Pancreas (tissue), 10 donors: Measurements from ENCODE around the gene ENTR1. TPM values are rescaled to one million over a fixed set of nuclear protein-coding genes. Genes with fewer than 3 reads are reported as not detected.

ENCODE experiments used
- ATAC-seq, 4 donors: fragments of 200-7000 bp; cut with Tn5 transposase; one replicate each; pipeline versions ENCODE4 v1.8.0 to v1.9.1; 2020; ENCODE audit warnings: mild to moderate bottlenecking in 4 of 4, moderate library complexity in 4 of 4
- DNase-seq, 6 donors: peaks; one replicate each; pipeline ENCODE4 v3.0.0-alpha.2; 2020
- FAIRE-seq: peaks from 2 replicates; lab custom pipeline; 2012; peaks lifted over from hg19 to GRCh38; lab: Jason Lieb, UNC
- H3K27ac ChIP-seq, 4 donors: fragments of 200-600 bp; sonication (generic); 1 replicate in 3 of 4; 2 replicates in 1 of 4; pipeline versions ENCODE4 v1.5.0 to v1.8.0; 2020
- H3K27me3 ChIP-seq, 4 donors: fragments of 200-600 bp; one replicate each; pipeline ENCODE4 v1.8.0; 2021
- H3K36me3 ChIP-seq, 3 donors: fragments of 200-600 bp; sonication (generic) in 1 of 3; one replicate each; pipeline versions ENCODE4 v1.5.0 to v1.8.0; 2020 to 2021
- H3K4me1 ChIP-seq, 3 donors: fragments of 200-600 bp; one replicate each; pipeline ENCODE4 v1.8.0; 2021
- H3K4me3 ChIP-seq, 4 donors: fragments of 200-600 bp; sonication (generic) in 2 of 4; one replicate each; pipeline versions ENCODE4 v1.5.0 to v1.8.0; 2020 to 2021
- H3K9me3 ChIP-seq, 4 donors: fragments of 200-600 bp; one replicate each; pipeline ENCODE4 v1.8.0; 2021
- WGBS, 2 donors: extraction: QIAGEN DNeasy Blood & Tissue Kit; methylation state at CpG; one replicate each; pipeline ENCODE4 v1.1.7; 2013; 5-methylcytosine and 5-hydroxymethylcytosine counted together
- intact Hi-C, 3 donors: fragments of 100-400 bp; cut with DNase I; formaldehyde crosslinking; loops; one replicate each; pipeline versions ENCODE4 v1.11.1 to v1.14.2; 2022
- polyA plus RNA-seq, 2 donors: library from polyadenylated mRNA; stranded (reverse); fragments of 200-250 nt; gene quantifications; one replicate each; pipeline ENCODE4 v1.2.3, GENCODE V29; 2013
- total RNA-seq, 6 donors: library from RNA; stranded (reverse); fragmentation: NEBNext Ultra II Directional in 4 of 6; extraction: Animal tissue kit (Norgen Biotek cat#: 25700) in 4 of 6; gene quantifications; one replicate each; pipeline versions ENCODE4 v1.2.1 to v1.2.4, GENCODE V29; 2021 to 2023
- TF ChIP-seq, protein P1 (sequence below), 4 donors: fragments of 200-600 bp; sonication (generic) in 3 of 4; IDR thresholded peaks; one replicate each; pipeline versions ENCODE4 v1.5.0 to v1.8.0; 2021; ENCODE audit warnings: antibody characterized with exemption in 4 of 4
- donor health status: healthy with polysubstance abuse.
- donor health status: DM: no; HTN: no; CAD: no; lungs with moderate emphysema.
- donor health status: DM: no; HTN: no; CAD: no.
- donor health status: control.
- donor health status: control.
- donor health status: Bipolar disorder and iron deficiency.
- donor health status: DM: yes; HTN: yes; CAD: no.
- donor health status: DM: no; HTN: no; CAD: no.
- donor health status: DM: no; HTN: no; CAD: no.
- donor health status: DM: yes; HTN: yes; CAD: no.

ENTR1 gene
- total and polyA plus RNA-seq, 8 donors, result 13.8 to 36.6 (median 22.2) TPM

DNA sequence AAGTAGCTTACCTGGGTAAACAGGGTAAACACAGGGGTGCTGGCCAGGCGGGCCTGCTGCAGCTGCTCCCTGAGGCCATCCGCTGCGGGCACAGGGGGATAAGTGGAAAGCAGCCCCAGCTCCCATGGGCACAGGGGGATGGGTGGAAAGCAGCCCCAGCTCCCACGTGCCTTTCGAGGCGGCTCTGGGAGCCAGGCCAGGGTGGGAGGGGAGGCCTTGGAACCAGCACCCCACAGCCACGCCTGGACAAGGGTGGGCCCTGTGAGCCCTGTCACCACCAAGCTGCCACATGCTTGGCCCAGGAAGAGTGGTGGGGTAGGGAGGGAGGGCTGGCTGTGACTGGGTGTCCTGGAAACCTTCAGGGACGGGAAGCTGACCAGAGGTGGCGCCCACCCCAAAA is 29.1 kb downstream of the ENTR1 start:
- Histone ChIP-seq H3K36me3 (peaks cover 0 to 37% (median 4%) of the 10 kb centered on the region in 3 donors), H3K4me3 (no peak overlapping the region), H3K27me3 (no peaks in the 10 kb centered on the region), H3K9me3 (no peaks in the 10 kb centered on the region), H3K27ac (no peak overlapping the region), H3K4me1 (no peaks in the 10 kb centered on the region)
- DNase-seq (no peak), ATAC-seq (no peak), FAIRE-seq (no peak)
- TF ChIP-seq, protein P1, sequence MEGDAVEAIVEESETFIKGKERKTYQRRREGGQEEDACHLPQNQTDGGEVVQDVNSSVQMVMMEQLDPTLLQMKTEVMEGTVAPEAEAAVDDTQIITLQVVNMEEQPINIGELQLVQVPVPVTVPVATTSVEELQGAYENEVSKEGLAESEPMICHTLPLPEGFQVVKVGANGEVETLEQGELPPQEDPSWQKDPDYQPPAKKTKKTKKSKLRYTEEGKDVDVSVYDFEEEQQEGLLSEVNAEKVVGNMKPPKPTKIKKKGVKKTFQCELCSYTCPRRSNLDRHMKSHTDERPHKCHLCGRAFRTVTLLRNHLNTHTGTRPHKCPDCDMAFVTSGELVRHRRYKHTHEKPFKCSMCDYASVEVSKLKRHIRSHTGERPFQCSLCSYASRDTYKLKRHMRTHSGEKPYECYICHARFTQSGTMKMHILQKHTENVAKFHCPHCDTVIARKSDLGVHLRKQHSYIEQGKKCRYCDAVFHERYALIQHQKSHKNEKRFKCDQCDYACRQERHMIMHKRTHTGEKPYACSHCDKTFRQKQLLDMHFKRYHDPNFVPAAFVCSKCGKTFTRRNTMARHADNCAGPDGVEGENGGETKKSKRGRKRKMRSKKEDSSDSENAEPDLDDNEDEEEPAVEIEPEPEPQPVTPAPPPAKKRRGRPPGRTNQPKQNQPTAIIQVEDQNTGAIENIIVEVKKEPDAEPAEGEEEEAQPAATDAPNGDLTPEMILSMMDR (IDR thresholded peaks at IDR 0.05), result no peak
- WGBS, 2 donors, result 88 to 89% methylated on average over 9 of the region's 9 CpGs
- intact Hi-C loops, result no loop called here

DNA sequence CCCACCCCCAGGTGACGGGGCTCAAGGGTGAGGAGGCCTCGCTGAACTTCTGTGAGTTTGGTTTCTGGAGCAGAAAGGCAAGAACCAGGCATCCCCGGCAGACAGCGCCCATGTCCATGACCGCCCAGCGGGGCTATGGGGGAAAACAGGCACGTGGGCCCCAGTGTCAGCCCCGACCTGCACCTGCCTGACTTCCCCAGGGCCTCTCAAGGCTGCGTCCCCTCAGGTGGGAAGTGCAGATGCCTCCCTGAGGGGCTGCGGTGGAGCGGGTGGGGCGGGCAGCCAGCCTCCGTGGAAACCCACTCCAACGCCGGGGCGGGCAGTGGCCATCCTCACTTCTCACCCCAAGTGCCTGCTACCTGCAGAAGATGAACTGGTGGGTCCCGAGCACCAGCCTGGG is 30.0 kb downstream of the ENTR1 start:
- H3K27me3 ChIP-seq, result no peaks in the 10 kb centered on the region
- peaks cover 0 to 37% (median 4%) of the 10 kb centered on the region in 3 donors for H3K36me3 ChIP-seq
- no peak for DNase-seq
- WGBS, 2 donors, result 93 to 94% methylated on average over 17 of the region's 17 CpGs
- no peak overlapping the region for H3K27ac ChIP-seq
- FAIRE-seq, result no peak
- intact Hi-C loops, result no loop called here
- H3K4me1 ChIP-seq, result no peaks in the 10 kb centered on the region
- no peak overlapping the region for H3K4me3 ChIP-seq
- no peak for ATAC-seq
- TF ChIP-seq, protein P1 (IDR thresholded peaks at IDR 0.05), result no peak
- no peaks in the 10 kb centered on the region for H3K9me3 ChIP-seq

DNA sequence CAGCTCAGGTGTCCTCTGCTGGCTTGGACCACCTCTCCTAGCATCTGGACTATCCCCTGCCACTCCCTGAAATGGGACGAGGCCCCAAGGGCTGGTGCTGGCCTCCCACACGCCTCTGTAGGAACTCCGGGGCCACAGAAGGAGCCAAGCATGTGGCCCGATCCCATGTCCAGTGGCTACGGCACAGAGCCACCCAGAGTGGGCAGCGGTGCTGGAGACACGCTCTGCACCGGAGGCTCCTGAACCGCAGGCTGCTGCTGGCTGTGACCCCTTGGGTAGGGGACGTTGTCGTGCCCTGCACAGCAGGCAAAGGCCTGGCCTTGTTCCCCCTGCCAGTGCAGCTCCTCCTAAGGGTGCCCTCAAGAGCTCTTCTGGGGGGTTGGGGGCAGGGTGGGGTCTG is 30.5 kb downstream of the ENTR1 start:
- TF ChIP-seq, protein P1 (IDR thresholded peaks at IDR 0.05), result no peak
- ATAC-seq (no peak), FAIRE-seq (no peak), DNase-seq (no peak)
- intact Hi-C loops, result no loop called here
- Histone ChIP-seq H3K27me3 (no peaks in the 10 kb centered on the region), H3K36me3 (peaks cover 0 to 37% (median 4%) of the 10 kb centered on the region in 3 donors), H3K4me1 (no peaks in the 10 kb centered on the region), H3K4me3 (no peak overlapping the region), H3K27ac (no peak overlapping the region), H3K9me3 (no peaks in the 10 kb centered on the region)
- 89 to 92% methylated on average over 11 of the region's 11 CpGs for WGBS, 2 donors

DNA sequence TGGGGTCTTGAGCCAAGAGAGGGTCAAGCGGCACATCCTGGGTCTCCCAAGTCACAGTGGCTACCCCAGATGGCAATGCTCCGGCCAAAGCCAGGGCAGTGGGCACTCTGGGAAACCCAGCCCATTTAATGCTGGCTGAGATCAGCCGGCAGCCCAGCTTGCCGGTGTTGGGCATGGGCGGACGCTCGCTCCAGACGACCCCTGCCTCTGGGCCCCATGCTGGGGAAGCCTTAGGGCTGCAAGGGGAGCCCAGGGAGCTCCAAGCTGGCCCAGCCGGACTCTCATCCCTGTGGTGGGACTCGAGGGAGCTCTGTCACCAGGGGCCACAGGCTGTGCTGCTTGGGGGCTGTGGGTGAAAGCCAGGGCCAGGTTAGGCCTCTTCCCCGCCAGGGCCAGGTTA is 31.0 kb downstream of the ENTR1 start:
- no peak overlapping the region for H3K27ac ChIP-seq
- peaks cover 0 to 37% (median 3%) of the 10 kb centered on the region in 3 donors for H3K36me3 ChIP-seq
- no peaks in the 10 kb centered on the region for H3K9me3 ChIP-seq
- TF ChIP-seq, protein P1 (IDR thresholded peaks at IDR 0.05), result no peak
- H3K4me3 ChIP-seq, result no peak overlapping the region
- intact Hi-C loops, result no loop called here
- ATAC-seq (no peak), DNase-seq (no peak), FAIRE-seq (no peak)
- 91 to 93% methylated on average over 11 of the region's 11 CpGs for WGBS, 2 donors
- no peaks in the 10 kb centered on the region for H3K27me3 ChIP-seq
- H3K4me1 ChIP-seq, result no peaks in the 10 kb centered on the region

DNA sequence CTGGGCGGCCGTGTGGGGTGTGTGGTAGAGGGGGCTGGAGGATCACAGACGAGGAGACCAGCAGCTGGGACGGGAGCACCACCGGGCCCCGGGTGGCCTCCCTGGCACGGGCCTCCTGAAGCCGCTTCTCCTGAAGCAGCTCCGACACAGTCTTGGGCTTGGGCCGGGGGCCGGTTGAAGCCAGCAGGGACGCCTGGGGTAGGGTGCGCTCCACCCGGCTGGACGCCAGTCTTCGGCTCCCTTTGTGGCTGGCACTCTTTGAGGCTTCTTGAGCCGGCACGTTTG is 31.5 kb downstream of the ENTR1 start:
- intact Hi-C loops, result no loop called here
- ATAC-seq (no peak), FAIRE-seq (no peak), DNase-seq (no peak)
- Histone ChIP-seq H3K4me1 (no peaks in the 10 kb centered on the region), H3K36me3 (peaks cover 0 to 37% (median 0%) of the 10 kb centered on the region in 3 donors), H3K27me3 (no peaks in the 10 kb centered on the region), H3K27ac (no peak overlapping the region), H3K9me3 (no peaks in the 10 kb centered on the region), H3K4me3 (no peak overlapping the region)
- 93 to 95% methylated on average over 16 to 18 of the region's 18 CpGs for WGBS, 2 donors
- TF ChIP-seq, protein P1 (IDR thresholded peaks at IDR 0.05), result no peak
